DND-41 (cell line): ENCODE data around the gene LMX1A.

Experiments used
- ATAC-seq: fragments of 200-7000 bp; cut with Tn5 transposase; 3 replicates; pipeline ENCODE4 v1.9.1; 2021; ENCODE audit warnings: low read depth; ENCODE audit not compliant: insufficient read depth
- DNase-seq: peaks from one replicate; pipeline ENCODE4 v3.0.0-alpha.2; 2020
- H2AFZ ChIP-seq: 2 replicates; pipeline ENCODE4 v1.6.0; 2012; ENCODE audit warnings: low read depth, low read length
- H3K27ac ChIP-seq: 2 replicates; pipeline ENCODE4 v1.5.1; 2012; ENCODE audit warnings: low read length, inconsistent platforms
- H3K27me3 ChIP-seq: fragments of 200-600 bp; sonication (generic); 2 replicates; pipeline ENCODE4 v1.6.0; 2012; ENCODE audit warnings: low read length, mild to moderate bottlenecking, inconsistent platforms; ENCODE audit not compliant: insufficient read depth, poor library complexity
- H3K36me3 ChIP-seq: 2 replicates; pipeline ENCODE4 v1.5.1; 2012; ENCODE audit warnings: low read length, inconsistent platforms; ENCODE audit not compliant: insufficient read depth
- H3K4me1 ChIP-seq: 2 replicates; pipeline ENCODE4 v1.5.1; 2012; ENCODE audit warnings: mild to moderate bottlenecking, low read length; ENCODE audit not compliant: insufficient read depth
- H3K4me2 ChIP-seq: 2 replicates; pipeline ENCODE4 v1.6.0; 2012; ENCODE audit warnings: mild to moderate bottlenecking, moderate library complexity, low read length, inconsistent platforms; ENCODE audit not compliant: insufficient read depth
- H3K4me3 ChIP-seq, 2 experiments: fragments of 200-600 bp in 1 of 2; shearing (Covaris generic) in 1 of 2; 2 replicates each; pipeline ENCODE4 v1.5.1; 2012 to 2016; ENCODE audit warnings: inconsistent platforms in 2 of 2, low read length in 2 of 2, mild to moderate bottlenecking in 2 of 2, low read depth in 1 of 2, moderate library complexity in 1 of 2
- H3K79me2 ChIP-seq: 2 replicates; pipeline ENCODE4 v1.6.0; 2012; ENCODE audit warnings: low read length, inconsistent platforms; ENCODE audit not compliant: insufficient read depth
- H3K9ac ChIP-seq: 2 replicates; pipeline ENCODE4 v1.6.0; 2012; ENCODE audit warnings: low read depth, mild to moderate bottlenecking, inconsistent platforms, low read length, moderate library complexity
- H3K9me3 ChIP-seq: 2 replicates; pipeline ENCODE4 v1.5.1; 2012; ENCODE audit warnings: low read length, moderate library complexity, mild to moderate bottlenecking, inconsistent platforms; ENCODE audit not compliant: insufficient read depth, severe bottlenecking
- H4K20me1 ChIP-seq: 2 replicates; pipeline ENCODE4 v1.6.0; 2012; ENCODE audit warnings: low read length; ENCODE audit not compliant: insufficient read depth
- CTCF ChIP-seq: IDR thresholded peaks from 2 replicates; pipeline ENCODE4 v1.5.1; 2012; ENCODE audit warnings: borderline replicate concordance, low read length, moderate library complexity, mild to moderate bottlenecking; ENCODE audit not compliant: poor library complexity, severe bottlenecking; ENCODE audit errors: extremely low read depth
- EZH2 ChIP-seq: IDR thresholded peaks from 3 replicates; pipeline ENCODE4 v1.6.1; 2012; ENCODE audit warnings: borderline replicate concordance, low read depth, mild to moderate bottlenecking, moderate library complexity, low read length, inconsistent platforms; ENCODE audit not compliant: severe bottlenecking

LMX1A gene

GRCh38 chr1:165162671-165163241 is 193.8 kb downstream of the LMX1A start:
- no peak overlapping the region for H3K27ac ChIP-seq
- H3K4me3 ChIP-seq: no peak overlapping the region
- DNase-seq (no peak), ATAC-seq (no peak)
- H3K4me1 ChIP-seq: no peaks in the 10 kb centered on the region
- TF ChIP-seq CTCF (no peak), EZH2 (no peak)
- no peak overlapping the region for H3K9ac ChIP-seq
- H3K79me2 ChIP-seq: no peaks in the 10 kb centered on the region
- H4K20me1 ChIP-seq: no peaks in the 10 kb centered on the region
- no peak overlapping the region for H2AFZ ChIP-seq
- H3K36me3 ChIP-seq: no peaks in the 10 kb centered on the region
- no peak overlapping the region for H3K4me2 ChIP-seq
- H3K9me3 ChIP-seq: no peaks in the 10 kb centered on the region
- H3K27me3 ChIP-seq: peaks cover 3% of the 10 kb centered on the region

DNA sequence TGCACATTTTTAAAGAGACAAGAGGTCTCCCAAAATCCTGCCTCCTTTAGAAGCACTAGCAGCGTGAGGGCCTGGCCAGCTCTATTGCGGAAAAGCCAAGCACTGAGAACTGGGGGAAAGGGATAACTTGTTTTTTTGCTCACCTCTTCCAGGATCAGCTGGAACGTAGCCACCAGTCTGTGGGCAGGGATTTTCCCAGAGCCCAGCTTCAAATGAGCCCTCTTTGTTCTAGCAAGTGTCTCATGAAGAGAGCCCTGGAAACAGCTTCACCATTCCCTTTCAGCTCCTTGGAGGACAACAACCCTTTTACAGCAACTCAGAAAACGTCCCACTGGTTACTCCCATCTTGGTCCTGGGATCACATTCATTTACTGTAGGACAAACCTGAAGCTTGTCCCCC is 195.4 kb downstream of the LMX1A start:
- no peaks in the 10 kb centered on the region for H4K20me1 ChIP-seq
- no peak overlapping the region for H2AFZ ChIP-seq
- no peaks in the 10 kb centered on the region for H3K79me2 ChIP-seq
- H3K4me3 ChIP-seq: no peak overlapping the region
- no peak for DNase-seq
- H3K4me1 ChIP-seq: no peaks in the 10 kb centered on the region
- TF ChIP-seq EZH2: no peak
- TF ChIP-seq CTCF: no peak
- no peaks in the 10 kb centered on the region for H3K36me3 ChIP-seq
- H3K9ac ChIP-seq: no peak overlapping the region
- H3K9me3 ChIP-seq: no peaks in the 10 kb centered on the region
- H3K27ac ChIP-seq: no peak overlapping the region
- ATAC-seq: no peak
- H3K27me3 ChIP-seq: peaks cover under 1% of the 10 kb centered on the region
- H3K4me2 ChIP-seq: no peak overlapping the region

GRCh38 chr1:165153182-165153581 is 203.3 kb downstream of the LMX1A start:
- TF ChIP-seq EZH2 (no peak), CTCF (no peak)
- Histone ChIP-seq H3K9me3 (no peaks in the 10 kb centered on the region), H3K27ac (no peak overlapping the region), H3K36me3 (no peaks in the 10 kb centered on the region), H3K4me1 (no peaks in the 10 kb centered on the region), H3K9ac (no peak overlapping the region), H3K4me3 (no peak overlapping the region), H3K79me2 (no peaks in the 10 kb centered on the region), H3K27me3 (peaks cover 9% of the 10 kb centered on the region), H3K4me2 (no peak overlapping the region), H2AFZ (no peak overlapping the region), H4K20me1 (no peaks in the 10 kb centered on the region)
- no peak for ATAC-seq
- DNase-seq: no peak

GRCh38 chr1:165152727-165153126 is 203.8 kb downstream of the LMX1A start:
- Histone ChIP-seq H3K27ac (no peak overlapping the region), H3K9ac (no peak overlapping the region), H4K20me1 (no peaks in the 10 kb centered on the region), H3K4me2 (no peak overlapping the region), H3K36me3 (no peaks in the 10 kb centered on the region), H3K79me2 (no peaks in the 10 kb centered on the region), H2AFZ (no peak overlapping the region), H3K9me3 (no peaks in the 10 kb centered on the region), H3K4me3 (no peak overlapping the region), H3K27me3 (peaks cover 9% of the 10 kb centered on the region), H3K4me1 (no peaks in the 10 kb centered on the region)
- no peak for ATAC-seq
- TF ChIP-seq CTCF: no peak
- TF ChIP-seq EZH2: no peak
- DNase-seq: no peak
